GM23338 (cell line): ENCODE data around the gene C1GALT1C1L. TPM values are rescaled to one million over a fixed set of nuclear protein-coding genes. Genes with fewer than 3 reads are reported as not detected.

Source experiments
- ATAC-seq: fragments of 200-7000 bp; cut with Tn5 transposase; 3 replicates; pipeline ENCODE4 v1.9.1; 2020
- DNase-seq: peaks from one replicate; pipeline ENCODE4 v3.0.0-alpha.2; 2015; ENCODE audit warnings: low spot score
- H2AFZ ChIP-seq: fragments of 200-600 bp; sonication (generic); 2 replicates; pipeline ENCODE4 v1.8.0; 2016; ENCODE audit warnings: antibody characterized with exemption, mild to moderate bottlenecking, moderate library complexity
- H3F3A ChIP-seq: fragments of 200-600 bp; sonication (generic); replicated peaks from 2 replicates; pipeline ENCODE4 v1.8.0; 2017; ENCODE audit warnings: antibody characterized with exemption, mixed run types, low read depth
- H3K27ac ChIP-seq: fragments of 200-600 bp; sonication (generic); 2 replicates; pipeline ENCODE4 v1.6.1; 2016; ENCODE audit warnings: low read depth
- H3K27me3 ChIP-seq: fragments of 200-600 bp; sonication (generic); 2 replicates; pipeline ENCODE4 v1.8.0; 2016; ENCODE audit warnings: mild to moderate bottlenecking, mixed run types, moderate library complexity; ENCODE audit not compliant: insufficient read depth
- H3K36me3 ChIP-seq: fragments of 200-600 bp; sonication (generic); 2 replicates; pipeline ENCODE4 v1.8.0; 2016; ENCODE audit warnings: mild to moderate bottlenecking; ENCODE audit not compliant: insufficient read depth
- H3K4me1 ChIP-seq: fragments of 200-600 bp; sonication (generic); 2 replicates; pipeline ENCODE4 v1.8.0; 2016; ENCODE audit warnings: mild to moderate bottlenecking, moderate library complexity; ENCODE audit not compliant: insufficient read depth
- H3K4me2 ChIP-seq: fragments of 200-600 bp; sonication (generic); 2 replicates; pipeline ENCODE4 v1.7.1; 2017; ENCODE audit warnings: mixed run types
- H3K4me3 ChIP-seq: fragments of 200-600 bp; sonication (generic); 2 replicates; pipeline ENCODE4 v1.6.1; 2016; ENCODE audit warnings: mixed run types
- H3K79me2 ChIP-seq: fragments of 200-600 bp; sonication (generic); replicated peaks from 2 replicates; pipeline ENCODE4 v1.8.0; 2017; ENCODE audit warnings: mild to moderate bottlenecking; ENCODE audit not compliant: insufficient read depth
- H3K9me2 ChIP-seq: fragments of 200-600 bp; sonication (generic); 2 replicates; pipeline ENCODE4 v1.8.0; 2017; ENCODE audit not compliant: insufficient read depth
- H4K20me1 ChIP-seq: fragments of 200-600 bp; sonication (generic); replicated peaks from 2 replicates; pipeline ENCODE4 v1.8.0; 2017; ENCODE audit warnings: mild to moderate bottlenecking; ENCODE audit not compliant: insufficient read depth
- H3K27ac Mint-ChIP-seq: 2 replicates; pipeline ENCODE4 v1.8.0; 2020; ENCODE audit warnings: inconsistent platforms, mild to moderate bottlenecking, moderate library complexity, mixed read lengths
- H3K27me3 Mint-ChIP-seq: 3 replicates; pipeline ENCODE4 v1.8.0; 2022; ENCODE audit warnings: low read depth, mild to moderate bottlenecking, moderate library complexity, mixed read lengths, inconsistent platforms; ENCODE audit not compliant: insufficient read depth, poor library complexity
- H3K36me3 Mint-ChIP-seq: 3 replicates; pipeline ENCODE4 v1.8.0; 2021; ENCODE audit warnings: low read depth, mild to moderate bottlenecking, inconsistent platforms, moderate library complexity, mixed read lengths
- H3K4me1 Mint-ChIP-seq: 3 replicates; pipeline ENCODE4 v1.8.0; 2020; ENCODE audit warnings: mild to moderate bottlenecking, inconsistent platforms, mixed read lengths
- H3K4me3 Mint-ChIP-seq: 3 replicates; pipeline ENCODE4 v1.8.0; 2021; ENCODE audit warnings: moderate library complexity, mild to moderate bottlenecking, inconsistent platforms, mixed read lengths
- H3K9me3 Mint-ChIP-seq: 3 replicates; pipeline ENCODE4 v1.8.0; 2020; ENCODE audit warnings: moderate library complexity, mild to moderate bottlenecking, inconsistent platforms, mixed read lengths
- ETS1 ChIP-seq: IDR thresholded peaks from 2 replicates; pipeline ENCODE4 v1.6.1; 2016; ENCODE audit warnings: antibody characterized with exemption
- EZH2 ChIP-seq: fragments of 200-600 bp; sonication (generic); IDR thresholded peaks from one replicate; pipeline ENCODE4 v1.8.0; 2017; ENCODE audit warnings: antibody characterized with exemption, mild to moderate bottlenecking, low read depth; ENCODE audit not compliant: unreplicated experiment
- JUNB ChIP-seq: IDR thresholded peaks from one replicate; pipeline ENCODE4 v1.6.1; 2016; ENCODE audit warnings: antibody characterized with exemption; ENCODE audit not compliant: unreplicated experiment
- POLR2AphosphoS5 ChIP-seq: IDR thresholded peaks from 2 replicates; pipeline ENCODE4 v1.6.1; 2016; ENCODE audit warnings: antibody characterized with exemption, low read depth
- STAT1 ChIP-seq: IDR thresholded peaks from one replicate; pipeline ENCODE4 v1.6.1; 2016; ENCODE audit warnings: antibody characterized with exemption; ENCODE audit not compliant: unreplicated experiment
- ZNF114 ChIP-seq: fragments of 250-450 bp; sonication (Bioruptor Pico); IDR thresholded peaks from 2 replicates; pipeline ENCODE4 v1.5.0; 2020; ENCODE audit warnings: mild to moderate bottlenecking, moderate library complexity
- ZNF462 ChIP-seq: fragments of 250-450 bp; sonication (Bioruptor Pico); IDR thresholded peaks from 2 replicates; pipeline ENCODE4 v1.5.0; 2020; ENCODE audit warnings: mild to moderate bottlenecking, moderate library complexity
- polyA plus RNA-seq: library from polyadenylated mRNA; unstranded; fragments of >200 nt; fragmentation: Nextera tagmentation; extraction: Ambion mirVana; gene quantifications from 2 replicates; pipeline ENCODE4 v1.2.1, GENCODE V29; 2016
- total RNA-seq: library from RNA; depleted of rRNA; stranded (reverse); fragments of >200 nt; shearing (Covaris generic); gene quantifications from 2 replicates; pipeline ENCODE4 v1.2.3, GENCODE V29; 2014
- TF ChIP-seq, protein P1 (sequence below), 2 experiments: fragments of 200-600 bp in 1 of 2; sonication (generic) in 1 of 2; conservative IDR thresholded peaks; 2 replicates each; pipeline versions ENCODE4 v1.5.1 to v1.6.1; 2016 to 2017; ENCODE audit warnings: antibody characterized with exemption in 2 of 2, low read depth in 2 of 2, mild to moderate bottlenecking in 2 of 2, moderate library complexity in 1 of 2

Gene C1GALT1C1L
- total and polyA plus RNA-seq, 2 experiments from 2014 or later = 0.17 to 0.99 TPM

DNA sequence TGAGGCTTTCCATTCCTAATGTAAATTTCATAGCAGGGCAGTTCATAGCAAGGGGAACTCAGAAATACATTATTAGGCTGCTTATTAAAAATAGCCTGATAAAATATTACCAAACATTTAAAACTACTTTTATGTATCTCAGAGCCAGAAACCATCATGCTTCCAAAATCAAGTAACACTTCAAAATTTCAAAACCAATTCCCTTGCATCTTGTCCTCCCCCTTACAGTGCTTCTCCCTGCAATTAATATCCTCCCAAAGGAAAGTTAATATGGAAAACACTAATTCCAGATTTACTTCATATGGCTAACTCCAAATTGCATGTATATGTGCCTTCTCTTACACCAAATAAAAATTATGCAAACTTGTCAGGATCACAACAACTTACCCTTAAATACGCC lies 32.5 kb downstream of the C1GALT1C1L start:
- Histone ChIP-seq H4K20me1 (no peaks in the 10 kb centered on the region), H3K9me2 (no peaks in the 10 kb centered on the region), H3K27ac (no peak overlapping the region), H3K4me2 (no peak overlapping the region), H3K79me2 (no peaks in the 10 kb centered on the region), H3K4me1 (no peaks in the 10 kb centered on the region), H3K27me3 (peaks cover 4% of the 10 kb centered on the region), H3K36me3 (no peaks in the 10 kb centered on the region), H3F3A (no peaks in the 10 kb centered on the region), H2AFZ (no peak overlapping the region), H3K4me3 (no peak overlapping the region)
- DNase-seq (no peak), ATAC-seq (no peak)
- peaks cover 7% of the 10 kb centered on the region; the same call in 2 of the 3 replicates for H3K9me3 Mint-ChIP-seq
- no peaks in the 10 kb centered on the region for H3K4me1 Mint-ChIP-seq
- H3K27ac Mint-ChIP-seq = no peak overlapping the region
- peaks cover 3% of the 10 kb centered on the region; the same call in 1 of the 3 replicates for H3K36me3 Mint-ChIP-seq
- H3K4me3 Mint-ChIP-seq = no peak overlapping the region
- H3K27me3 Mint-ChIP-seq = no peaks in the 10 kb centered on the region
- TF ChIP-seq ETS1 = no peak

DNA sequence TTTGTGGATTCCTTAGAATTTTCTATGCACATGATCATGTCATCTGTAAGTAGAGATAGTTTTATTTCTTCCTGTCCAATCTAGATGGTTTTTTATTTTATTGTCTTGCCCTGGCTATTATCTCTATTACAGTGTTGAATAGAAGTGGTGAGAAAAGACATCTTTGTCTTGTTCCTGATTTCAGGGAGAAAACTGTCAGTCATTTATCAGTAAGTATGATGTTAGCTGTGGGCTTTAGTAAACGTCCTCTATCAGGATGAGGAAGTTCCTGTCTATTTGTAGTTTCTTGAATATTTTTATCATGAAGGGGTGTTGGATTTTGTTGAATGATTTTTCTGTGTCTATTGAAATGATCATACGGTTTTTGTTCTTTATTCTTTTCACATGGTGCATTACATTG lies 33.9 kb downstream of the C1GALT1C1L start:
- H2AFZ ChIP-seq = no peak overlapping the region
- no peaks in the 10 kb centered on the region for H3F3A ChIP-seq
- H3K27me3 ChIP-seq = peaks cover 16% of the 10 kb centered on the region
- Mint-ChIP-seq H3K9me3 (peaks cover 7% of the 10 kb centered on the region; the same call in 2 of the 3 replicates), H3K27ac (no peak overlapping the region), H3K27me3 (peaks cover 7% of the 10 kb centered on the region), H3K36me3 (peaks cover 3% of the 10 kb centered on the region; the same call in 1 of the 3 replicates), H3K4me3 (no peak overlapping the region), H3K4me1 (peaks cover 4% of the 10 kb centered on the region; the same call in 1 of the 3 replicates)
- H3K79me2 ChIP-seq = no peaks in the 10 kb centered on the region
- H3K4me2 ChIP-seq = no peak overlapping the region
- no peak overlapping the region for H3K4me3 ChIP-seq
- DNase-seq = no peak
- ATAC-seq = no peak
- H3K27ac ChIP-seq = no peak overlapping the region
- no peaks in the 10 kb centered on the region for H3K9me2 ChIP-seq
- no peaks in the 10 kb centered on the region for H4K20me1 ChIP-seq
- no peaks in the 10 kb centered on the region for H3K4me1 ChIP-seq
- H3K36me3 ChIP-seq = no peaks in the 10 kb centered on the region
- TF ChIP-seq, protein P1, sequence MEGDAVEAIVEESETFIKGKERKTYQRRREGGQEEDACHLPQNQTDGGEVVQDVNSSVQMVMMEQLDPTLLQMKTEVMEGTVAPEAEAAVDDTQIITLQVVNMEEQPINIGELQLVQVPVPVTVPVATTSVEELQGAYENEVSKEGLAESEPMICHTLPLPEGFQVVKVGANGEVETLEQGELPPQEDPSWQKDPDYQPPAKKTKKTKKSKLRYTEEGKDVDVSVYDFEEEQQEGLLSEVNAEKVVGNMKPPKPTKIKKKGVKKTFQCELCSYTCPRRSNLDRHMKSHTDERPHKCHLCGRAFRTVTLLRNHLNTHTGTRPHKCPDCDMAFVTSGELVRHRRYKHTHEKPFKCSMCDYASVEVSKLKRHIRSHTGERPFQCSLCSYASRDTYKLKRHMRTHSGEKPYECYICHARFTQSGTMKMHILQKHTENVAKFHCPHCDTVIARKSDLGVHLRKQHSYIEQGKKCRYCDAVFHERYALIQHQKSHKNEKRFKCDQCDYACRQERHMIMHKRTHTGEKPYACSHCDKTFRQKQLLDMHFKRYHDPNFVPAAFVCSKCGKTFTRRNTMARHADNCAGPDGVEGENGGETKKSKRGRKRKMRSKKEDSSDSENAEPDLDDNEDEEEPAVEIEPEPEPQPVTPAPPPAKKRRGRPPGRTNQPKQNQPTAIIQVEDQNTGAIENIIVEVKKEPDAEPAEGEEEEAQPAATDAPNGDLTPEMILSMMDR (conservative IDR thresholded peaks at IDR 0.05; ENCODE audit: low read depth in 2 of 2) = no peak
- TF ChIP-seq ZNF114 (CRISPR knock-in tag) = no peak
- TF ChIP-seq POLR2AphosphoS5 = no peak
- TF ChIP-seq ETS1 = no peak
- TF ChIP-seq EZH2 = no peak
- TF ChIP-seq ZNF462 (CRISPR knock-in tag) = no peak
- TF ChIP-seq STAT1 = no peak
- no peak for TF ChIP-seq JUNB
